ENCODE measurements around the gene VGLL2. TPM values are rescaled to one million over a fixed set of nuclear protein-coding genes. Genes with fewer than 3 reads are reported as not detected.
"Not testable (repeated sequence)": the region's sequence is repeated elsewhere in the genome, so short reads cannot be mapped to it uniquely, and the experiment has no call there.

Gene VGLL2
- total RNA-seq, 1 experiment from 2014 or later = not detected

DNA sequence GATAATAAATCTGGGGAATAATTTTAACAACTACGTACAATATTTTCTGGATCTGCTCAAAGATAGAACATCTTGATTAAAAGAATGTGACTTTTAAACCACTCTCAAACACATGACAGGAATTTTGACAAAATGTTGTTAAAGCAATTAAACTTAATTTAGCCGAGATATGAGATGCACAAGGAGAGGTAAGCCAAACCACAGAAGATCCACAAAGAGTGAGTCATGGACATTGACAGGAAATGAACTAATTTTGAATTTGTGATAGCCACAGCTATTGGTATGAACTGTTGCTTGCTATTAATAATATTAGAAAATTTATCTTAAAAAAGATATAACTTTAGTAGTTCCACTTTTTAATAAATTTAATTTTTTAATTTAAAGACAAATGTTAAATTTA lies 27.8 kb upstream of the VGLL2 start:
- ATAC-seq (no peak), DNase-seq (ENCODE audit: low read depth, low spot score) (no peak)
- Histone ChIP-seq H3K4me3 (ENCODE audit: low read depth in 2 of 2, low read length in 2 of 2) (no peak overlapping the region), H3K9me3 (ENCODE audit: control insufficient read depth, insufficient read depth, low read depth, low read length) (no peaks in the 10 kb centered on the region), H3K4me1 (ENCODE audit: control insufficient read depth, insufficient read depth, low read length) (no peaks in the 10 kb centered on the region), H3K36me3 (ENCODE audit: control insufficient read depth, insufficient read depth, low read length) (no peaks in the 10 kb centered on the region), H3K27ac (ENCODE audit: low read length) (no peak overlapping the region), H3K27me3 (ENCODE audit: control insufficient read depth, insufficient read depth, low read length) (no peaks in the 10 kb centered on the region)
- no peak for TF ChIP-seq SIN3A (IDR thresholded peaks at IDR 0.05; ENCODE audit: borderline replicate concordance, insufficient read depth, low read depth, low read length)
- TF ChIP-seq TCF7L2 (IDR thresholded peaks at IDR 0.05; ENCODE audit: low read depth, low read length) = no peak
- TF ChIP-seq, protein P1, sequence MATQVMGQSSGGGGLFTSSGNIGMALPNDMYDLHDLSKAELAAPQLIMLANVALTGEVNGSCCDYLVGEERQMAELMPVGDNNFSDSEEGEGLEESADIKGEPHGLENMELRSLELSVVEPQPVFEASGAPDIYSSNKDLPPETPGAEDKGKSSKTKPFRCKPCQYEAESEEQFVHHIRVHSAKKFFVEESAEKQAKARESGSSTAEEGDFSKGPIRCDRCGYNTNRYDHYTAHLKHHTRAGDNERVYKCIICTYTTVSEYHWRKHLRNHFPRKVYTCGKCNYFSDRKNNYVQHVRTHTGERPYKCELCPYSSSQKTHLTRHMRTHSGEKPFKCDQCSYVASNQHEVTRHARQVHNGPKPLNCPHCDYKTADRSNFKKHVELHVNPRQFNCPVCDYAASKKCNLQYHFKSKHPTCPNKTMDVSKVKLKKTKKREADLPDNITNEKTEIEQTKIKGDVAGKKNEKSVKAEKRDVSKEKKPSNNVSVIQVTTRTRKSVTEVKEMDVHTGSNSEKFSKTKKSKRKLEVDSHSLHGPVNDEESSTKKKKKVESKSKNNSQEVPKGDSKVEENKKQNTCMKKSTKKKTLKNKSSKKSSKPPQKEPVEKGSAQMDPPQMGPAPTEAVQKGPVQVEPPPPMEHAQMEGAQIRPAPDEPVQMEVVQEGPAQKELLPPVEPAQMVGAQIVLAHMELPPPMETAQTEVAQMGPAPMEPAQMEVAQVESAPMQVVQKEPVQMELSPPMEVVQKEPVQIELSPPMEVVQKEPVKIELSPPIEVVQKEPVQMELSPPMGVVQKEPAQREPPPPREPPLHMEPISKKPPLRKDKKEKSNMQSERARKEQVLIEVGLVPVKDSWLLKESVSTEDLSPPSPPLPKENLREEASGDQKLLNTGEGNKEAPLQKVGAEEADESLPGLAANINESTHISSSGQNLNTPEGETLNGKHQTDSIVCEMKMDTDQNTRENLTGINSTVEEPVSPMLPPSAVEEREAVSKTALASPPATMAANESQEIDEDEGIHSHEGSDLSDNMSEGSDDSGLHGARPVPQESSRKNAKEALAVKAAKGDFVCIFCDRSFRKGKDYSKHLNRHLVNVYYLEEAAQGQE (IDR thresholded peaks at IDR 0.05; ENCODE audit: insufficient read depth in 1 of 2, low read depth in 2 of 2, low read length in 1 of 2) = no peak
- no peak for TF ChIP-seq POLR2AphosphoS5 (IDR thresholded peaks at IDR 0.05; ENCODE audit: low read depth, low read length)
- TF ChIP-seq, protein P2, sequence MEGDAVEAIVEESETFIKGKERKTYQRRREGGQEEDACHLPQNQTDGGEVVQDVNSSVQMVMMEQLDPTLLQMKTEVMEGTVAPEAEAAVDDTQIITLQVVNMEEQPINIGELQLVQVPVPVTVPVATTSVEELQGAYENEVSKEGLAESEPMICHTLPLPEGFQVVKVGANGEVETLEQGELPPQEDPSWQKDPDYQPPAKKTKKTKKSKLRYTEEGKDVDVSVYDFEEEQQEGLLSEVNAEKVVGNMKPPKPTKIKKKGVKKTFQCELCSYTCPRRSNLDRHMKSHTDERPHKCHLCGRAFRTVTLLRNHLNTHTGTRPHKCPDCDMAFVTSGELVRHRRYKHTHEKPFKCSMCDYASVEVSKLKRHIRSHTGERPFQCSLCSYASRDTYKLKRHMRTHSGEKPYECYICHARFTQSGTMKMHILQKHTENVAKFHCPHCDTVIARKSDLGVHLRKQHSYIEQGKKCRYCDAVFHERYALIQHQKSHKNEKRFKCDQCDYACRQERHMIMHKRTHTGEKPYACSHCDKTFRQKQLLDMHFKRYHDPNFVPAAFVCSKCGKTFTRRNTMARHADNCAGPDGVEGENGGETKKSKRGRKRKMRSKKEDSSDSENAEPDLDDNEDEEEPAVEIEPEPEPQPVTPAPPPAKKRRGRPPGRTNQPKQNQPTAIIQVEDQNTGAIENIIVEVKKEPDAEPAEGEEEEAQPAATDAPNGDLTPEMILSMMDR (IDR thresholded peaks at IDR 0.05) = no peak
- no TSS peak for BruUV-seq (replicated peaks)
- intact Hi-C loops (cut with micrococcal nuclease; ENCODE audit: unreplicated experiment) (no loop called here), in situ Hi-C loops (cut with HindIII; ENCODE audit: low pct_unique_long_range_greater_than_20kb, low sequenced_read_pairs) (no loop called here)
- ChIA-PET POLR2A (no interaction called here), CTCF (no interaction called here)

DNA sequence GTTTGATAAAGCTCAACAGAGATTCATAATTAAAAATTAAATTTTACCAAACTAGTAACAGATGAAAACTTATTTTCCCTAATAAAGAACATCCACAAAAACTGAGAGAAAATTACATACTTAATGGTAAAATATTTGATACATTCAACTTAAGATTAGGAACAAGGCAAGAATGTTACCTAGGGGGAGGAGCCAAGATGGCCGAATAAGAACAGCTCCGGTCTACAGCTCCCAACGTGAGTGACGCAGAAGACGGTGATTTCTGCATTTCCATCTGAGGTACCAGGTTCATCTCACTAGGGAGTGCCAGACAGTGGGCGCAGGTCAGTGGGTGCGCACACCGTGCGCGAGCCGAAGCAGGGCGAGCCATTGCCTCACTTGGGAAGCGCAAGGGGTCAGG lies 20.8 kb upstream of the VGLL2 start:
- intact Hi-C loops (cut with micrococcal nuclease; ENCODE audit: unreplicated experiment); H3K27me3 ChIP-seq (ENCODE audit: control insufficient read depth, insufficient read depth, low read length); H3K27ac ChIP-seq (ENCODE audit: low read length); H3K4me3 ChIP-seq (ENCODE audit: low read depth in 2 of 2, low read length in 2 of 2); ATAC-seq; BruUV-seq (replicated peaks); CTCF ChIA-PET; POLR2A ChIA-PET; in situ Hi-C loops (cut with HindIII; ENCODE audit: low pct_unique_long_range_greater_than_20kb, low sequenced_read_pairs); H3K9me3 ChIP-seq (ENCODE audit: control insufficient read depth, insufficient read depth, low read depth, low read length); DNase-seq (ENCODE audit: low read depth, low spot score); H3K4me1 ChIP-seq (ENCODE audit: control insufficient read depth, insufficient read depth, low read length); H3K36me3 ChIP-seq (ENCODE audit: control insufficient read depth, insufficient read depth, low read length): not testable (repeated sequence)

DNA sequence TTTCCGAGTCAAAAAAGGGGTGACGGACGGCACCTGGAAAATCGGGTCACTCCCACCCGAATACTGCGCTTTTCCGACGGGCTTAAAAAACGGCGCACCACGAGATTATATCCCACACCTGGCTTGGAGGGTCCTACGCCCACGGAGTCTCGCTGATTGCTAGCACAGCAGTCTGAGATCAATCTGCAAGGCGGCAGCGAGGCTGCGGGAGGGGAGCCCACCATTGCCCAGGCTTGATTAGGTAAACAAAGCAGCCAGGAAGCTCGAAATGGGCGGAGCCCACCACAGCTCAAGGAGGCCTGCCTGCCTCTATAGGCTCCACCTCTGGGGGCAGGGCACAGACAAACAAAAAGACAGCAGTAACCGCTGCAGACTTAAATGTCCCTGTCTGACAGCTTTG lies 20.4 kb upstream of the VGLL2 start:
- H3K27me3 ChIP-seq (ENCODE audit: control insufficient read depth, insufficient read depth, low read length); intact Hi-C loops (cut with micrococcal nuclease; ENCODE audit: unreplicated experiment); H3K4me3 ChIP-seq (ENCODE audit: low read depth in 2 of 2, low read length in 2 of 2); BruUV-seq (replicated peaks); ATAC-seq; POLR2A ChIA-PET; H3K4me1 ChIP-seq (ENCODE audit: control insufficient read depth, insufficient read depth, low read length); H3K9me3 ChIP-seq (ENCODE audit: control insufficient read depth, insufficient read depth, low read depth, low read length); DNase-seq (ENCODE audit: low read depth, low spot score); in situ Hi-C loops (cut with HindIII; ENCODE audit: low pct_unique_long_range_greater_than_20kb, low sequenced_read_pairs); H3K36me3 ChIP-seq (ENCODE audit: control insufficient read depth, insufficient read depth, low read length); H3K27ac ChIP-seq (ENCODE audit: low read length); CTCF ChIA-PET: not testable (repeated sequence)

Data from Panc1 (cell line).